ENCODE data around the gene MSL3B.

The MSL3B gene

GRCh38 chr2:233853353-233853752, 14.8 kb downstream of the MSL3B start:
- DNase-seq (ENCODE audit: low read depth in 2 of 2), result no peak

GRCh38 chr2:233852056-233852455, 16.1 kb downstream of the MSL3B start:
- no peak for DNase-seq (ENCODE audit: low read depth in 2 of 2)

GRCh38 chr2:233851169-233851568, 17.0 kb downstream of the MSL3B start:
- DNase-seq (ENCODE audit: low read depth in 2 of 2), result no peak

GRCh38 chr2:233850745-233851144, 17.4 kb downstream of the MSL3B start:
- no peak for DNase-seq (ENCODE audit: low read depth in 2 of 2)

GRCh38 chr2:233849607-233850271, 18.4 kb downstream of the MSL3B start:
- DNase-seq (ENCODE audit: low read depth in 2 of 2), result no peak

GRCh38 chr2:233848276-233848675, 19.9 kb downstream of the MSL3B start:
- no peak for DNase-seq (ENCODE audit: low read depth in 2 of 2)

- no peak for DNase-seq (ENCODE audit: low read depth in 2 of 2)
These were observed 20.8 kb downstream of the MSL3B start for GRCh38 chr2:233847248-233847898.

GRCh38 chr2:233846387-233847247, 21.6 kb downstream of the MSL3B start:
- DNase-seq (ENCODE audit: low read depth in 2 of 2), result peak; percentile 36 to 48

GRCh38 chr2:233845301-233846060, 22.7 kb downstream of the MSL3B start:
- DNase-seq (ENCODE audit: low read depth in 2 of 2), result no peak

GRCh38 chr2:233844836-233845235, 23.4 kb downstream of the MSL3B start:
- no peak for DNase-seq (ENCODE audit: low read depth in 2 of 2)

- DNase-seq (ENCODE audit: low read depth in 2 of 2), result no peak
These were observed 23.9 kb downstream of the MSL3B start for GRCh38 chr2:233844064-233844807.

GRCh38 chr2:233841183-233841582, 27.0 kb downstream of the MSL3B start:
- no peak for DNase-seq (ENCODE audit: low read depth in 2 of 2)

- no peak for DNase-seq (ENCODE audit: low read depth in 2 of 2)
These were observed 27.7 kb downstream of the MSL3B start for GRCh38 chr2:233840520-233840919.

- DNase-seq (ENCODE audit: low read depth in 2 of 2), result no peak
These were observed 28.8 kb downstream of the MSL3B start for GRCh38 chr2:233839447-233839820.

- no peak for DNase-seq (ENCODE audit: low read depth in 2 of 2)
These were observed 29.3 kb downstream of the MSL3B start for GRCh38 chr2:233838726-233839446.

- no peak for DNase-seq (ENCODE audit: low read depth in 2 of 2)
These were observed 29.9 kb downstream of the MSL3B start for GRCh38 chr2:233838251-233838650.

- DNase-seq (ENCODE audit: low read depth in 2 of 2), result no peak
These were observed 30.4 kb downstream of the MSL3B start for GRCh38 chr2:233837694-233838229.

- DNase-seq (ENCODE audit: low read depth in 2 of 2), result no peak
These were observed 31.8 kb downstream of the MSL3B start for GRCh38 chr2:233836359-233836758.

GRCh38 chr2:233835230-233836186, 32.7 kb downstream of the MSL3B start:
- no peak for DNase-seq (ENCODE audit: low read depth in 2 of 2)

All from dermis microvascular lymphatic vessel endothelial cell (primary cell).